ENCODE data around the gene TAF1C. TPM values are rescaled to one million over a fixed set of nuclear protein-coding genes. Genes with fewer than 3 reads are reported as not detected.

The TAF1C gene
- total and polyA plus RNA-seq, 9 of the 15 experiments (the other 6 are each of a cell fraction or from before 2014, with no cell fraction given) = 1.5 to 74.8 (median 21.0) TPM

- TF ChIP-seq RERE (CRISPR knock-in tag; IDR thresholded peaks at IDR 0.05; ENCODE audit: borderline replicate concordance) = no peak
- no peak for TF ChIP-seq ETV6 (IDR thresholded peaks at IDR 0.05; ENCODE audit: borderline replicate concordance in 1 of 2, low read depth in 2 of 2, low read length in 1 of 2)
- no peak for TF ChIP-seq ETV6 (CRISPR knock-in tag; IDR thresholded peaks at IDR 0.05; ENCODE audit: borderline replicate concordance)
- no peak for TF ChIP-seq ZNF280A (IDR thresholded peaks at IDR 0.05; ENCODE audit: low read depth, partially characterized antibody)
- TF ChIP-seq RREB1 (CRISPR knock-in tag; IDR thresholded peaks at IDR 0.05) = no peak
- TF ChIP-seq ZNF121 (CRISPR knock-in tag; conservative IDR thresholded peaks at IDR 0.05) = no peak
Measured at GRCh38 chr16:84144859-84145639, 41.8 kb downstream of the TAF1C start, which contains the start of the genes DNAAF1 and HSDL1 (continued).
